Neural crest cell (in vitro differentiated cells): ENCODE data around the gene LRRFIP2. TPM values are rescaled to one million over a fixed set of nuclear protein-coding genes. Genes with fewer than 3 reads are reported as not detected.

Experiments
- DNase-seq: peaks from one replicate; pipeline ENCODE4 v3.0.0; 2021; ENCODE audit warnings: low read depth, mixed read lengths, low spot score
- H3K27ac Mint-ChIP-seq: one replicate; pipeline ENCODE4 v1.8.0; 2021; ENCODE audit warnings: mild to moderate bottlenecking, mixed read lengths; ENCODE audit not compliant: unreplicated experiment
- H3K27me3 Mint-ChIP-seq: 2 replicates; pipeline ENCODE4 v1.8.0; 2021; ENCODE audit warnings: low read depth, mild to moderate bottlenecking, mixed read lengths
- H3K36me3 Mint-ChIP-seq: 2 replicates; pipeline ENCODE4 v1.8.0; 2021; ENCODE audit warnings: low read depth, mild to moderate bottlenecking, mixed read lengths
- H3K4me1 Mint-ChIP-seq: 2 replicates; pipeline ENCODE4 v1.8.0; 2021; ENCODE audit warnings: mixed read lengths
- H3K4me3 Mint-ChIP-seq: one replicate; pipeline ENCODE4 v1.8.0; 2021; ENCODE audit warnings: mild to moderate bottlenecking, mixed read lengths
- H3K9me3 Mint-ChIP-seq: 2 replicates; pipeline ENCODE4 v1.8.0; 2021; ENCODE audit warnings: mixed read lengths
- CTCF ChIP-seq: fragments of 200-600 bp; sonication (generic); conservative IDR thresholded peaks from 2 replicates; pipeline ENCODE4 v1.5.0; 2021; ENCODE audit warnings: antibody characterized with exemption, mild to moderate bottlenecking
- total RNA-seq: library from RNA; stranded (reverse); gene quantifications from 2 replicates; pipeline ENCODE4 v1.2.1, GENCODE V29; 2021

LRRFIP2 gene
- total RNA-seq, 1 donor from 2014 or later, result 37.2 TPM

DNA sequence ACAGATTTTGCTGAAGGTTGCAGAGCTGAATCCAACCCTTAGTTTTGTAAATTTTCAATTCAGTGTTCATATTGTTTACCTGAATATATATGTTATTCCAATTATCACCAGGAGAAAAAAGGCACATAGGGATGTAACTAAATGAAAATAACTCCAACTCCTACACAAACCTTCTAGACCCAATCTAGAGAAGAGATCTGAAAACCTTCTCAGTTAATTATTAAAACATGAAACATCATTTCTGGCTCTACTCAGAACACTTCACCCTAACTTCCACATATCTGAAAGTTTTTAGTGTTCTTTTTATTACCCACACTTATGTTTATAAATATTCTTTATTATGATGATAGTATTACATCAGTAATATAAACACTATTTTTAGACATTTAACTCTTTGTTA, 76.6 kb downstream of the LRRFIP2 start:
- DNase-seq, result no peak
- Mint-ChIP-seq H3K36me3 (no peaks in the 10 kb centered on the region), H3K27me3 (no peaks in the 10 kb centered on the region), H3K4me1 (peaks cover 17% of the 10 kb centered on the region), H3K4me3 (no peak overlapping the region), H3K27ac (no peak overlapping the region), H3K9me3 (no peaks in the 10 kb centered on the region)
- no peak for TF ChIP-seq CTCF

DNA sequence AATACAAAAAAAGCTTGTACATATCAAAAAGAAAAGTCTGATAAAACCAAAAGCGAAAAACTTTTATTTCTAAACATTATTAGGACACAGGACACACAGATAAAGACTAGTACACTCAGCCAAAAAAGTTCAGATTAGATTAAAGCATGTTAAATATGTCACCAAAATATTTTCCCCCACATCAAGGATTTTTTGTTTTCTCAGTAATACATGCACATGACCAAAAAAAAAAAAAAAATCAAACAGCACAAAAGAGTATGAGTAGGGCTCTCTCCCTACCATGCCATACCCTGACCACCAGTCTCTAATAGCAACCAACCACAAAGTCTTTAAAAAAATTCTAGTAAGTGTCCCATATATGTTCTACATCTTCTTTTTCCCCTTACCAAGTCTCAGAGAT, 77.4 kb downstream of the LRRFIP2 start:
- no peaks in the 10 kb centered on the region for H3K36me3 Mint-ChIP-seq
- peaks cover 23% of the 10 kb centered on the region for H3K4me1 Mint-ChIP-seq
- no peak for DNase-seq
- TF ChIP-seq CTCF, result no peak
- H3K9me3 Mint-ChIP-seq, result no peaks in the 10 kb centered on the region
- H3K27me3 Mint-ChIP-seq, result no peaks in the 10 kb centered on the region
- H3K4me3 Mint-ChIP-seq, result no peak overlapping the region
- no peak overlapping the region for H3K27ac Mint-ChIP-seq

DNA sequence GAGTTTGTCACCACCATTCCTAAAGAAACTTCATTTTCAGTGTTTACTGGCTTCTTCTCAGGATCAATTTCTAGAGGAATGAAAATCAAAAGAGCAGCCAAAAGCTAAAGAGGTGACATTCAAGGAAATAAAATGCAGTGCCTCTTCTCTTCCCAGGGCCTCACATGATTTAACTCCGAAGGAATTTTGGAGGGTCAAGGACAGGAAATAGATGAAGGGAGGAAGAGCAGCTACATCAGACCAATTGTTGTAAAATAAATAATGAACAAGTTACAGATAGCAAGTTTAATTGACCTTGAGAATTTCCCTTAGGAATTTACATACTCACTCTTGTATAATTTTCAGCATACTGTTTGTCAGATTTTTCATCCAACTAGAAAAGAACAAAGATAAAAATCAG, 78.1 kb downstream of the LRRFIP2 start:
- no peak overlapping the region for H3K4me3 Mint-ChIP-seq
- DNase-seq, result no peak
- H3K36me3 Mint-ChIP-seq, result no peaks in the 10 kb centered on the region
- H3K4me1 Mint-ChIP-seq, result peaks cover 25% of the 10 kb centered on the region
- TF ChIP-seq CTCF, result no peak
- peak overlapping the region; percentile 51 for H3K27ac Mint-ChIP-seq
- no peaks in the 10 kb centered on the region for H3K27me3 Mint-ChIP-seq
- no peaks in the 10 kb centered on the region for H3K9me3 Mint-ChIP-seq

DNA sequence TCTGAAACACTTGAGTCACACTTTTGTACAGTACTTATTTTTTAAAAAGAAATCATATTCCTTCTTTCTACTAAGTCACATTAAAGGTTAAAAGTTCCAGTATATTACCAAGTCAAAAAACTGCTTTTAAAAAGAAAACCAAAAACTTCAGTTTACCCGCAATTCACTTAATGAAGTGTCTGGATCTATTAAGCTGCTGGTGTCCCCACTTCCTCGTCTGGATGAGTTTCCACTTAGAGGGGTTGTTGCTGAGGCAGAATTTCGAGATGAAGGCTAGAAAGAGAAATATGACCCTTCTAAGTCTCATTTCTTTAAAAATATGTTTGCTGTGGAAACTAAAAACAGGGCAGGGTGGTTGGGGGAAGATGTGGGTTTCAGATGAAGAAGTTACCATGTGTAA, 79.7 kb downstream of the LRRFIP2 start:
- DNase-seq, result no peak
- peaks cover 2% of the 10 kb centered on the region for H3K36me3 Mint-ChIP-seq
- H3K27ac Mint-ChIP-seq, result no peak overlapping the region
- TF ChIP-seq CTCF, result no peak
- peaks cover 28% of the 10 kb centered on the region for H3K4me1 Mint-ChIP-seq
- H3K27me3 Mint-ChIP-seq, result no peaks in the 10 kb centered on the region
- H3K9me3 Mint-ChIP-seq, result no peaks in the 10 kb centered on the region
- H3K4me3 Mint-ChIP-seq, result no peak overlapping the region

DNA sequence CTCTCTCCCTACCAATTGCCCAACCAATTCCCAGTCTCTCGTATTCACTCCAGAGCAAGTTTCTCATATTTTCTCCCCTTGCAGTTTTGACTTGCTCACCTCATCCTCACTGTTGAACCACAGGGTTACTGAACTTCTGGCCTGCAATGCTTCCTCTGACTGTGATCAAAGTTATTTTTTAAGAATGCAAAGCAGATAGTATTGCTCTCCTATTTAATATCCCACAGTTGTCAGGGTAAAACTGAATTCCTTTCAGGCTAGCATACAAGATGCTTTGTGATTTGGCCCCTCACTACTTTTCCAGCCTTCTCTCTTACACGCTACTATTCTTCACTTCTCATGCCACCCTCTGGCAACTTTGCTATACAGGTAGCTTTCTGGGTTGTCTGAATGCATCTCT, 80.9 kb downstream of the LRRFIP2 start:
- H3K27ac Mint-ChIP-seq, result no peak overlapping the region
- H3K4me1 Mint-ChIP-seq, result peaks cover 28% of the 10 kb centered on the region
- no peaks in the 10 kb centered on the region for H3K9me3 Mint-ChIP-seq
- no peak overlapping the region for H3K4me3 Mint-ChIP-seq
- DNase-seq, result no peak
- H3K36me3 Mint-ChIP-seq, result peaks cover 2% of the 10 kb centered on the region
- no peak for TF ChIP-seq CTCF
- no peaks in the 10 kb centered on the region for H3K27me3 Mint-ChIP-seq

- H3K27ac Mint-ChIP-seq, result no peak overlapping the region
- no peak for DNase-seq
- H3K36me3 Mint-ChIP-seq, result peaks cover 2% of the 10 kb centered on the region
- H3K9me3 Mint-ChIP-seq, result no peaks in the 10 kb centered on the region
- no peaks in the 10 kb centered on the region for H3K27me3 Mint-ChIP-seq
- H3K4me3 Mint-ChIP-seq, result no peak overlapping the region
- no peak for TF ChIP-seq CTCF
- H3K4me1 Mint-ChIP-seq, result peaks cover 27% of the 10 kb centered on the region
Measured at GRCh38 chr3:37092484-37092883, 81.9 kb downstream of the LRRFIP2 start.
